Muscle layer of colon (tissue), 2 donors: Measurements from ENCODE around the gene KCNMA1.

Experiments used
- H3K27ac ChIP-seq: one replicate; pipeline ENCODE4 v1.7.0; 2013; ENCODE audit warnings: low read depth, mild to moderate bottlenecking, low read length, moderate library complexity
- H3K27me3 ChIP-seq, 2 donors: one replicate each; pipeline ENCODE4 v1.7.0; 2013; ENCODE audit warnings: low read length in 2 of 2, mild to moderate bottlenecking in 2 of 2; ENCODE audit not compliant: insufficient read depth in 2 of 2, control insufficient read depth in 1 of 2
- H3K36me3 ChIP-seq: one replicate; pipeline ENCODE4 v1.7.0; 2013; ENCODE audit warnings: mild to moderate bottlenecking, low read length; ENCODE audit not compliant: insufficient read depth
- H3K4me1 ChIP-seq: one replicate; pipeline ENCODE4 v1.7.0; 2013; ENCODE audit warnings: mild to moderate bottlenecking, low read length; ENCODE audit not compliant: insufficient read depth
- H3K4me3 ChIP-seq, 2 donors: one replicate each; pipeline ENCODE4 v1.7.0; 2013; ENCODE audit warnings: low read length in 2 of 2, low read depth in 1 of 2, mild to moderate bottlenecking in 1 of 2, moderate library complexity in 1 of 2
- H3K9ac ChIP-seq: one replicate; pipeline ENCODE4 v1.7.0; 2013; ENCODE audit warnings: low read length
- H3K9me3 ChIP-seq: one replicate; pipeline ENCODE4 v1.7.0; 2013; ENCODE audit warnings: mild to moderate bottlenecking, low read length
- donor health status: abdominal sarcoma.
- donor health status: Adenocarcinoma of cecum.

The KCNMA1 gene

GRCh38 chr10:77452952-77453564 is 184.6 kb downstream of the KCNMA1 start:
- Histone ChIP-seq H3K36me3 (no peaks in the 10 kb centered on the region), H3K4me1 (peaks cover 6% of the 10 kb centered on the region), H3K27ac (no peak overlapping the region), H3K9me3 (no peaks in the 10 kb centered on the region), H3K9ac (no peak overlapping the region), H3K27me3 (no peaks in the 10 kb centered on the region), H3K4me3 (no peak overlapping the region)

DNA sequence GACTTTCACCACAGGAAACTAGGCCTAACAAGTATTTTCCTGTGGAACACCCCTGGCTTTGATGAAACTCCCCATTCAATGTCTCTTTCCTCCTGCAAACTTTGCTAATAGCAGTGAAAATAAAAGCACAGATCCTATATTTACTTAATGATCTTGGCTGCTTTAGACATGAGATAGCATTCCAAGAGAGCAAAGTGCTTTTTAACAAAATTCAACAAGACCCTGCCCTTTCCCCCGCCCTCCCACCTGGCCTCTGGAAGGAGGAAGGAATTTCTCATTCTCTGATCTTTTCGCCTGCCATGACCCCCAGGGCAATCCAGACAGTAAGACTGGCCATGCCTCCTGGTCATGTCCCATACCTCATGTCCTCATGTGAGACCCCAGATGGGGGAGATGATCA is 185.7 kb downstream of the KCNMA1 start:
- peaks cover under 1% of the 10 kb centered on the region for H3K36me3 ChIP-seq
- H3K4me1 ChIP-seq = peaks cover 10% of the 10 kb centered on the region
- no peaks in the 10 kb centered on the region for H3K9me3 ChIP-seq
- no peak overlapping the region for H3K27ac ChIP-seq
- H3K27me3 ChIP-seq = no peaks in the 10 kb centered on the region
- H3K9ac ChIP-seq = no peak overlapping the region
- no peak overlapping the region for H3K4me3 ChIP-seq

GRCh38 chr10:77448226-77448625 is 189.4 kb downstream of the KCNMA1 start:
- H3K4me1 ChIP-seq = peaks cover 26% of the 10 kb centered on the region
- H3K27me3 ChIP-seq = no peaks in the 10 kb centered on the region
- no peak overlapping the region for H3K9ac ChIP-seq
- H3K9me3 ChIP-seq = no peaks in the 10 kb centered on the region
- peaks cover 5% of the 10 kb centered on the region for H3K36me3 ChIP-seq
- no peak overlapping the region for H3K27ac ChIP-seq
- H3K4me3 ChIP-seq = no peak overlapping the region

DNA sequence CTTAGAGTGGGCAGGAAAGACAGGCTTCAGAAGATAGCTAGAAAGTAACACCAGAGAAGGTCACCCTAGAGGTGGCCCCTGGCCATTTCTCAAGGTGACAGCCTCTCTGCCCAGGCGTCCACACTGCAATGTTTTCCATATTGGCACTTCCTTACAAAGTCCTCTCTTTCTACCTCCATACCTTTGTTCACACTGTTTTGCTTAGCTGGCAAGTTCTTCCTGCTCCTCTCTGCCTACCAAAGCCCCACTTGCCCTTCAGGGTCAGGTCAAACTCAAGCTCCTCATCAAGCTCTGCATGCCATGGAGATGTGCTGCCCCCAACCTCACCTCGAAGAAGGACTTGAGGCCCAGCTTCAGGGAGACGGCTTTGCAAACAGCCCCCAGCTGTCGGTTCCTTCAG is 190.9 kb downstream of the KCNMA1 start:
- Histone ChIP-seq H3K4me3 (no peak overlapping the region), H3K27me3 (no peaks in the 10 kb centered on the region), H3K9ac (no peak overlapping the region), H3K36me3 (peaks cover 5% of the 10 kb centered on the region), H3K9me3 (no peaks in the 10 kb centered on the region), H3K27ac (peak overlapping the region; percentile 15), H3K4me1 (peaks cover 39% of the 10 kb centered on the region)

GRCh38 chr10:77445547-77445946 is 192.1 kb downstream of the KCNMA1 start:
- H3K27ac ChIP-seq = no peak overlapping the region
- no peaks in the 10 kb centered on the region for H3K27me3 ChIP-seq
- no peak overlapping the region for H3K4me3 ChIP-seq
- H3K36me3 ChIP-seq = peaks cover 5% of the 10 kb centered on the region
- H3K4me1 ChIP-seq = peaks cover 48% of the 10 kb centered on the region
- H3K9ac ChIP-seq = no peak overlapping the region
- H3K9me3 ChIP-seq = no peaks in the 10 kb centered on the region

GRCh38 chr10:77444041-77444440 is 193.6 kb downstream of the KCNMA1 start:
- Histone ChIP-seq H3K9ac (no peak overlapping the region), H3K27me3 (no peaks in the 10 kb centered on the region), H3K4me1 (peaks cover 56% of the 10 kb centered on the region), H3K27ac (no peak overlapping the region), H3K36me3 (peaks cover 5% of the 10 kb centered on the region), H3K4me3 (no peak overlapping the region), H3K9me3 (no peaks in the 10 kb centered on the region)

- Histone ChIP-seq H3K36me3 (peaks cover 5% of the 10 kb centered on the region), H3K27ac (no peak overlapping the region), H3K9ac (no peak overlapping the region), H3K9me3 (no peaks in the 10 kb centered on the region), H3K27me3 (no peaks in the 10 kb centered on the region), H3K4me1 (peaks cover 50% of the 10 kb centered on the region), H3K4me3 (no peak overlapping the region)
Measured at GRCh38 chr10:77442699-77443189, 194.9 kb downstream of the KCNMA1 start.

DNA sequence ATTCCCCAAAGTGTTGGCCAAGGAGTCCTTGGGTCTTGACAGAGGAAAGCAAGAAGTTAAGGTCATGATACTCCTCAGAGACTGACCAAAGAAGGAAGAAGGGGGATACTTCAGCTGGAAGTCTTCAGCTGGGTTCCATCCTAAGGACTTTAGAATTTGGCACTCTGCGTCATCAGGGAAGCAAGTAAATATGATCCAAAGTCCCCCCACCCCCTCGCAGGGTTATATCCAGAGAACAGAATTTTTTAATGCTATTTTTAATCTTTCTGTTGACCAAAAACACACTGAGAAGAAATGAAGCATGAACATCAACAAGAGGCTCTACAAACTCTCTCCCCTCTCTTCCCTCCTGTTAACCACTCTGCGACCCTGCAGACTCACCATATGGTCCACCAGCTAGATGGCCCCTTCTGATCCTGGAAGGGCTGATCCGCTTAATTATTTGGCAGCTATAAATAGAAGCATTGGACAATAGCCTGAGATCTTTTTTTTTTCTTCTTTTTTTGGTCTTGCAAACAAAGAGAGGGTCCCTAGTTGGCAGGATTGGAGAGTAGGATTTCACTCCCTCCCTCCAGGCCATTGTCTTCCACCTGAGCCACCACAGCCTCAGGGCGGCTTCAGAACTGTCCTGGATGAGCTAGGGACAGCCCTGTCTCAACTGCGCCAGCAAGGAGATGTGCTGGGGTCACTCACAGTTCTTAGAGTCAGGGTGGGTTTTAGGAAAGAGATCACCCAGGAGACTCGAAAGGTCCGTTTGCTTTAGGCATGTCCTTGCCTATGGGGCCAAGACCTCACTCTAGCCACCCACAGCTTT is 196.0 kb downstream of the KCNMA1 start:
- H3K9ac ChIP-seq = no peak overlapping the region
- peaks cover under 1% of the 10 kb centered on the region for H3K36me3 ChIP-seq
- H3K27ac ChIP-seq = no peak overlapping the region
- H3K4me1 ChIP-seq = peaks cover 52% of the 10 kb centered on the region
- no peak overlapping the region for H3K4me3 ChIP-seq
- no peaks in the 10 kb centered on the region for H3K27me3 ChIP-seq
- no peaks in the 10 kb centered on the region for H3K9me3 ChIP-seq

DNA sequence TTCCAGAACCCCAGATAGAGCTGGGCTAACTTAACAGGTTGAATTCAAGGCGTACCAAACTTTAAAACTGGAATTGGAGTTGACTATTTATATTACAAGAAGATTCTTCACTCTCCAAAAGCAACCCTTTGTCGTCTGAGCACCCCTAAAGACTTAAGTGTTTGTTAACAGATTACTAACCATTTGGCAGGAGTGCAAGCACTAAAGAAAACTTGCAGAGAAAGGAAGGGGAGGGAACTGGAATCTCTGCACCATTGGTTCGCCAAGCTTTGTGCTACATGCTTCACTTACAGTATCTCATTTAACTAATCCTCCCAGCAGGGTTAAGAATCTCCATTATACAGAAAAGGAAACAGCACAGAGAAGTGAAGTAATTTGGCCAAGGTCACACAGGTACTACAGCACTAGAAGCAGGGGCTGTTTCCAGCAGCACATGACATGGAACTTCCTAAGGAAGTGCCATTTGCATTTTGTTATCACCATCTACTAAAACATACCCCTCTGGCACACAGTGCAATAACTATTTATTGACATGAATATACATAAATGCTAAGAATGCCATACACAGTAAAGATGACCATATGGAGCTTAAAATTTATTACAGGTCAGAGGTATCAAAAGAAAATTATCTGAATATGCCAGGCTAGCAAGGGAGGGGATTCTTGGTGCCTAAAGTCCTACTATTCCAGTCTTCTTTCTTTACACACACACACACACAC is 201.2 kb downstream of the KCNMA1 start:
- Histone ChIP-seq H3K4me3 (no peak overlapping the region), H3K27me3 (no peaks in the 10 kb centered on the region), H3K9me3 (no peaks in the 10 kb centered on the region), H3K27ac (peak overlapping the region; percentile 7), H3K9ac (no peak overlapping the region), H3K36me3 (no peaks in the 10 kb centered on the region), H3K4me1 (peaks cover 29% of the 10 kb centered on the region)

- no peaks in the 10 kb centered on the region for H3K9me3 ChIP-seq
- no peaks in the 10 kb centered on the region for H3K27me3 ChIP-seq
- no peaks in the 10 kb centered on the region for H3K36me3 ChIP-seq
- H3K9ac ChIP-seq = no peak overlapping the region
- no peak overlapping the region for H3K4me3 ChIP-seq
- no peak overlapping the region for H3K27ac ChIP-seq
- H3K4me1 ChIP-seq = peaks cover 39% of the 10 kb centered on the region
Measured at GRCh38 chr10:77433546-77433945, 204.1 kb downstream of the KCNMA1 start.

- H3K27ac ChIP-seq = no peak overlapping the region
Measured at GRCh38 chr10:77431980-77432797, 205.4 kb downstream of the KCNMA1 start.

More at GRCh38 chr10:77431980-77432797, 205.4 kb downstream of the KCNMA1 start:
- Histone ChIP-seq H3K27me3 (no peaks in the 10 kb centered on the region), H3K4me1 (peaks cover 49% of the 10 kb centered on the region), H3K9ac (no peak overlapping the region), H3K9me3 (no peaks in the 10 kb centered on the region), H3K36me3 (no peaks in the 10 kb centered on the region), H3K4me3 (no peak overlapping the region)
